HL-60 (cell line): ENCODE measurements around the gene CKLF.

Source experiments
- POLR2AphosphoS5 ChIP-seq: IDR thresholded peaks from 2 replicates; pipeline ENCODE4 v1.6.1; 2012; ENCODE audit warnings: low read depth
- TF ChIP-seq, protein P1 (sequence below): IDR thresholded peaks from one replicate; pipeline ENCODE4 v1.5.1; 2011; ENCODE audit warnings: low read length, control low read depth, inconsistent platforms; ENCODE audit not compliant: insufficient read depth

DNA sequence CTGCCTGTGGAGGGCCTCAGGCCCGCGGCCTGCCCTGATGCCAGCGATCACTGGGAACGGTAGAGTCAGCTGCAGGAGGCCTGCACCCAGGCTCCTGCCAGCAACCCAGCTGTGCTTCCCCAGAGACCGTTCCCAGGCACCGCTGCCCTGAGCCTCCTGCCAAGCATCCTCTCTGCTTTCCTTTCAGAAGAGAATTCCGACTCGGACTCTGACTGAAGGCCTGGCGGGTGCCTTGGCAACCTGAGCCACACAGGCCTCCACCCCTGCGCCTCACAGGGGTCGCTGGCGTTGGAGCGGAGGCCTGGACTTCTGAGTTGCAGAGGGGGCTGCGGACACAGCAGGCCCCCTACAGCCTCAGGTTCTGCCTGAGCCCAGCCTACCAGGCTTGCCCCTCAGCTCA, 60.0 kb downstream of the CKLF start:
- TF ChIP-seq POLR2AphosphoS5: no peak
- TF ChIP-seq, protein P1, sequence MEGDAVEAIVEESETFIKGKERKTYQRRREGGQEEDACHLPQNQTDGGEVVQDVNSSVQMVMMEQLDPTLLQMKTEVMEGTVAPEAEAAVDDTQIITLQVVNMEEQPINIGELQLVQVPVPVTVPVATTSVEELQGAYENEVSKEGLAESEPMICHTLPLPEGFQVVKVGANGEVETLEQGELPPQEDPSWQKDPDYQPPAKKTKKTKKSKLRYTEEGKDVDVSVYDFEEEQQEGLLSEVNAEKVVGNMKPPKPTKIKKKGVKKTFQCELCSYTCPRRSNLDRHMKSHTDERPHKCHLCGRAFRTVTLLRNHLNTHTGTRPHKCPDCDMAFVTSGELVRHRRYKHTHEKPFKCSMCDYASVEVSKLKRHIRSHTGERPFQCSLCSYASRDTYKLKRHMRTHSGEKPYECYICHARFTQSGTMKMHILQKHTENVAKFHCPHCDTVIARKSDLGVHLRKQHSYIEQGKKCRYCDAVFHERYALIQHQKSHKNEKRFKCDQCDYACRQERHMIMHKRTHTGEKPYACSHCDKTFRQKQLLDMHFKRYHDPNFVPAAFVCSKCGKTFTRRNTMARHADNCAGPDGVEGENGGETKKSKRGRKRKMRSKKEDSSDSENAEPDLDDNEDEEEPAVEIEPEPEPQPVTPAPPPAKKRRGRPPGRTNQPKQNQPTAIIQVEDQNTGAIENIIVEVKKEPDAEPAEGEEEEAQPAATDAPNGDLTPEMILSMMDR: no peak
